Transverse colon (tissue), 4 donors: ENCODE results near the gene SUMF1.

Experiments used
- EP300 ChIP-seq: sonication (generic); formaldehyde crosslinking; IDR thresholded peaks from one replicate; pipeline ENCODE4 v1.6.1; 2017; ENCODE audit warnings: antibody characterized with exemption, low read depth
- POLR2A ChIP-seq: fragments of 450-650 bp; IDR thresholded peaks from one replicate; pipeline ENCODE4 v1.6.1; 2016; ENCODE audit warnings: antibody characterized with exemption, mild to moderate bottlenecking, moderate library complexity
- POLR2AphosphoS5 ChIP-seq, 3 donors: sonication (generic); formaldehyde crosslinking; IDR thresholded peaks; one replicate each; pipeline ENCODE4 v1.6.1; 2016; ENCODE audit warnings: antibody characterized with exemption in 3 of 3
- TF ChIP-seq, protein P1 (sequence below), 5 experiments: fragments of 200-600 bp in 3 of 5; fragments of 450-650 bp in 2 of 5; sonication (generic) in 3 of 5; IDR thresholded peaks; 1 replicate in 2 of 5; 2 replicates in 3 of 5; pipeline ENCODE4 v1.5.1; 2016 to 2017; ENCODE audit warnings: antibody characterized with exemption in 5 of 5, inconsistent platforms in 3 of 5, mild to moderate bottlenecking in 2 of 5, moderate library complexity in 1 of 5

DNA sequence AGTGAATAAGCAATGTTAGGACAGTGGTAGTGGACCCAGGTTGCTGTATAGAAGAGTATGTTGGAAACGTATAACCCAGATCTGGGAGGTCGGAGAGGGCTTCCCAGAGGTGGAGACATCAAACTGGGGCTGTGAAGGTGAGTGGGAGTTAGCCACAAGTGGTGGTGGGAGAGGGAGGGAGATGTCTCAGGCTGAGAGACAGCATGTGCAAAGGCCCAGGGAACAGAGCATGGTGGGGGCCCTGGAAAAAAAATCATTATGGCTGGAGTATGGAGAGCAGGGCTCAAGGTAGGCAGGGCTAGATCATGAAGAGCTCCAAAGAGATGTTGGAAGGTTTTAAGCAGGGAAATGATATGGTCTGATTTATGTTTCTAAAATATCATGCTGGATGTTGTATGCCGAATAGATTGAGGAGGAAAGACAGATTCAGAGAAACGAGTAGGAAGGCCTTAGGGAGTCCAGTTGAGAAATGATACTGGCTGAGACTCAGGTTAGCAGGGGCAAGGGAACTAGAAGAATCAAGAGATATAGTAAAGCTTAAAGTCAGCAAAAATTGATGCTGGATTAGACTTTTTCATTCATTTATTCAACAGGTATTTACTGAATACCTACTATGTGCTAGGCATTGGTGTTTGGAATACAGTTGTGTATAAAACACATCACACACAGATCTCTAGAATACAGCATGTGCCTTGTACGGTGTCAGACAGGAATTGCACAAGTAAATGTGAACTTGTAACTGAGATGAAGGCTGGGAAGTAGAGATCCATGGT, 43.1 kb upstream of the SUMF1 start:
- TF ChIP-seq, protein P1, sequence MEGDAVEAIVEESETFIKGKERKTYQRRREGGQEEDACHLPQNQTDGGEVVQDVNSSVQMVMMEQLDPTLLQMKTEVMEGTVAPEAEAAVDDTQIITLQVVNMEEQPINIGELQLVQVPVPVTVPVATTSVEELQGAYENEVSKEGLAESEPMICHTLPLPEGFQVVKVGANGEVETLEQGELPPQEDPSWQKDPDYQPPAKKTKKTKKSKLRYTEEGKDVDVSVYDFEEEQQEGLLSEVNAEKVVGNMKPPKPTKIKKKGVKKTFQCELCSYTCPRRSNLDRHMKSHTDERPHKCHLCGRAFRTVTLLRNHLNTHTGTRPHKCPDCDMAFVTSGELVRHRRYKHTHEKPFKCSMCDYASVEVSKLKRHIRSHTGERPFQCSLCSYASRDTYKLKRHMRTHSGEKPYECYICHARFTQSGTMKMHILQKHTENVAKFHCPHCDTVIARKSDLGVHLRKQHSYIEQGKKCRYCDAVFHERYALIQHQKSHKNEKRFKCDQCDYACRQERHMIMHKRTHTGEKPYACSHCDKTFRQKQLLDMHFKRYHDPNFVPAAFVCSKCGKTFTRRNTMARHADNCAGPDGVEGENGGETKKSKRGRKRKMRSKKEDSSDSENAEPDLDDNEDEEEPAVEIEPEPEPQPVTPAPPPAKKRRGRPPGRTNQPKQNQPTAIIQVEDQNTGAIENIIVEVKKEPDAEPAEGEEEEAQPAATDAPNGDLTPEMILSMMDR (IDR thresholded peaks at IDR 0.05), result no peak
- TF ChIP-seq POLR2AphosphoS5 (IDR thresholded peaks at IDR 0.05) (no peak), EP300 (no peak), POLR2A (no peak)
